Psoas muscle (tissue), 8 donors: ENCODE measurements around the gene CELF1. TPM values are rescaled to one million over a fixed set of nuclear protein-coding genes. Genes with fewer than 3 reads are reported as not detected.
A peak's percentile ranks its signal among the peaks of the same experiment; 100 is the strongest.

Source experiments
- ATAC-seq, 4 donors: fragments of 200-7000 bp; cut with Tn5 transposase; one replicate each; pipeline ENCODE4 v1.9.1; 2020; ENCODE audit warnings: moderate library complexity in 3 of 4, mild to moderate bottlenecking in 2 of 4
- DNase-seq, 2 donors: peaks; one replicate each; pipeline ENCODE4 v3.0.0-alpha.2; 2020
- H3K27ac ChIP-seq: fragments of 200-600 bp; one replicate; pipeline ENCODE4 v1.8.0; 2022
- H3K27me3 ChIP-seq, 3 donors: fragments of 200-600 bp in 1 of 3; one replicate each; pipeline versions ENCODE4 v1.6.1 to v1.8.0; 2013 to 2022; ENCODE audit warnings: low read length in 2 of 3, mild to moderate bottlenecking in 2 of 3, moderate library complexity in 1 of 3; ENCODE audit not compliant: insufficient read depth in 3 of 3
- H3K36me3 ChIP-seq, 2 donors: fragments of 200-600 bp in 1 of 2; one replicate each; pipeline versions ENCODE4 v1.6.1 to v1.8.0; 2013 to 2022; ENCODE audit warnings: low read depth in 1 of 2, mild to moderate bottlenecking in 1 of 2, moderate library complexity in 1 of 2; ENCODE audit not compliant: insufficient read depth in 1 of 2
- H3K4me1 ChIP-seq: fragments of 200-600 bp; one replicate; pipeline ENCODE4 v1.8.0; 2022
- H3K4me3 ChIP-seq: fragments of 200-600 bp; one replicate; pipeline ENCODE4 v1.8.0; 2022; ENCODE audit warnings: mild to moderate bottlenecking
- H3K9me3 ChIP-seq: fragments of 200-600 bp; one replicate; pipeline ENCODE4 v1.8.0; 2022
- WGBS, 3 donors: extraction: QIAGEN DNeasy Blood & Tissue Kit; methylation state at CpG; one replicate each; pipeline versions ENCODE4 v1.1.6 to v1.1.7; 2013; 5-methylcytosine and 5-hydroxymethylcytosine counted together
- intact Hi-C, 2 donors: fragments of 100-400 bp; cut with DNase I; formaldehyde crosslinking; loops; one replicate each; pipeline versions ENCODE4 v1.11.0 to v1.14.2; 2022
- polyA plus RNA-seq, 3 donors: library from polyadenylated mRNA; stranded (reverse); fragments of 200-250 nt; gene quantifications; one replicate each; pipeline ENCODE4 v1.2.3, GENCODE V29; 2013
- total RNA-seq, 4 donors: library from RNA; stranded (reverse); fragmentation: NEBNext Ultra II Directional in 2 of 4; extraction: Animal tissue kit (Norgen Biotek cat#: 25700) in 2 of 4; gene quantifications; one replicate each; pipeline versions ENCODE4 v1.2.1 to v1.2.4, GENCODE V29; 2021 to 2023
- TF ChIP-seq, protein P1 (sequence below): fragments of 200-600 bp; IDR thresholded peaks from one replicate; pipeline ENCODE4 v1.8.0; 2022; ENCODE audit warnings: antibody characterized with exemption
- donor health status: healthy with polysubstance abuse.
- donor health status: DM: no; HTN: no; CAD: no; lungs with moderate emphysema.
- donor health status: Bipolar disorder and iron deficiency.
- donor health status: healthy.
- donor health status: DM: yes; HTN: yes; CAD: no.
- donor health status: DM: no; HTN: no; CAD: no.
- donor health status: DM: no; HTN: no; CAD: no.
- donor health status: DM: yes; HTN: yes; CAD: no.

The CELF1 gene
- total and polyA plus RNA-seq, 7 donors, result 40.1 to 193 (median 112) TPM

- peaks cover 19% of the 10 kb centered on the region for H3K4me1 ChIP-seq
- no peaks in the 10 kb centered on the region for H3K36me3 ChIP-seq
- peak; percentile 66 to 76 for DNase-seq
- H3K9me3 ChIP-seq, result no peaks in the 10 kb centered on the region
- ATAC-seq, result peak; percentile 32 to 47 (median 42)
- WGBS, 3 donors, result 48 to 74% (median 51%) methylated on average over 7 of the region's 7 CpGs
- no peak overlapping the region for H3K4me3 ChIP-seq
- intact Hi-C loops, result no loop called here
- H3K27me3 ChIP-seq, result no peaks in the 10 kb centered on the region
- TF ChIP-seq, protein P1, sequence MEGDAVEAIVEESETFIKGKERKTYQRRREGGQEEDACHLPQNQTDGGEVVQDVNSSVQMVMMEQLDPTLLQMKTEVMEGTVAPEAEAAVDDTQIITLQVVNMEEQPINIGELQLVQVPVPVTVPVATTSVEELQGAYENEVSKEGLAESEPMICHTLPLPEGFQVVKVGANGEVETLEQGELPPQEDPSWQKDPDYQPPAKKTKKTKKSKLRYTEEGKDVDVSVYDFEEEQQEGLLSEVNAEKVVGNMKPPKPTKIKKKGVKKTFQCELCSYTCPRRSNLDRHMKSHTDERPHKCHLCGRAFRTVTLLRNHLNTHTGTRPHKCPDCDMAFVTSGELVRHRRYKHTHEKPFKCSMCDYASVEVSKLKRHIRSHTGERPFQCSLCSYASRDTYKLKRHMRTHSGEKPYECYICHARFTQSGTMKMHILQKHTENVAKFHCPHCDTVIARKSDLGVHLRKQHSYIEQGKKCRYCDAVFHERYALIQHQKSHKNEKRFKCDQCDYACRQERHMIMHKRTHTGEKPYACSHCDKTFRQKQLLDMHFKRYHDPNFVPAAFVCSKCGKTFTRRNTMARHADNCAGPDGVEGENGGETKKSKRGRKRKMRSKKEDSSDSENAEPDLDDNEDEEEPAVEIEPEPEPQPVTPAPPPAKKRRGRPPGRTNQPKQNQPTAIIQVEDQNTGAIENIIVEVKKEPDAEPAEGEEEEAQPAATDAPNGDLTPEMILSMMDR, result no peak
- H3K27ac ChIP-seq, result peak overlapping the region; percentile 41
These were observed 118.7 kb downstream of the CELF1 start for GRCh38 chr11:47434011-47434786.

DNA sequence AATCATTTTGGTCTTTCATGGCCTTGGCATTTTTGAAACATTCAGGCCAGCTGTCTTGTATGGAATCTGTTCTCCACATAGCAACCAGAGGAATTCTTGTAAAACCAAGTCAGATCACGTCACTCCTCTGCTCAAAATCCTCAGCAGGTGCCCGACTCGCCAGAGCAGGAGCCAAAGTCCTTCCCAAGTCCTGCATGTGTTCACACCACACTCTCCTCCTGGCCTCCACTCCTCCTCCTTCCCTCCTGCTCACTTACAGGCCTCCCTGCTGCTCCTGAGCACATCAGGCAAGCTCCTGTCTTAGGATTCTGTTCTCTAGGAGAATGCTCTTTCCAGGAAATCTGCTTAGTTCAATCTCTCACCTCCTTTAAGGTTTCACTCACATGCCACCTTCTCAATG, 119.8 kb downstream of the CELF1 start:
- intact Hi-C loops, result no loop called here
- Histone ChIP-seq H3K36me3 (no peaks in the 10 kb centered on the region), H3K27me3 (no peaks in the 10 kb centered on the region), H3K4me3 (no peak overlapping the region), H3K9me3 (no peaks in the 10 kb centered on the region), H3K27ac (peak overlapping the region; percentile 16), H3K4me1 (peaks cover 19% of the 10 kb centered on the region)
- 34 to 67% (median 35%) methylated on average over 3 of the region's 3 CpGs for WGBS, 3 donors
- DNase-seq (no peak), ATAC-seq (no peak)
- TF ChIP-seq, protein P1, result no peak

- intact Hi-C loops, result no loop called here
- WGBS, 3 donors, result 44 to 69% (median 51%) methylated on average over 9 of the region's 9 CpGs
- Histone ChIP-seq H3K9me3 (no peaks in the 10 kb centered on the region), H3K27me3 (no peaks in the 10 kb centered on the region), H3K36me3 (no peaks in the 10 kb centered on the region), H3K4me3 (no peak overlapping the region), H3K27ac (peak overlapping the region; percentile 67), H3K4me1 (peaks cover 11% of the 10 kb centered on the region)
- ATAC-seq (peak; percentile 57 to 79 (median 70)), DNase-seq (no peak)
- TF ChIP-seq, protein P1, result no peak
These were observed 121.4 kb downstream of the CELF1 start for GRCh38 chr11:47431356-47432083.

DNA sequence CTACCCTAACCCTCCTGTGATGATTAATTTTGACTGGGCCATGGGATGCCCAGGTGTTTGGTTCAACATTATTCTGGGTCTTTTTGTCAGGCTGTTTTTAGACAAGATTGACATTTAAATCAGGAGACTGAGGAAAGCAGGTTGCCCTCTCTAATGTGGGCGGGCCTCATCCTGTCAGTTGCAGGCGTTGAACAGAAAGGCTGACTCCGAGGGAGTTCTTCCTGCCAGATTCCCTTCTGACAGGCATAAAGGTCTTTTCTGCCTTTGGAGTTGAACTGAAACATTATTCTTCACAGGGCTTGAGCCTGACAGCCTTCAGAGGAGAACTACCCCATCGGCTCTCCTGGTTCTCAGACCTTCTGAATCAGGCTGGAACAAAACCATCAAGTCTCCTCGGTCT, 122.4 kb downstream of the CELF1 start:
- no peak overlapping the region for H3K27ac ChIP-seq
- DNase-seq, result no peak

More for the DNA sequence above, 122.4 kb downstream of the CELF1 start:
- 74 to 80% (median 78%) methylated on average over 5 of the region's 5 CpGs for WGBS, 3 donors
- TF ChIP-seq, protein P1, result no peak
- peaks cover 11% of the 10 kb centered on the region for H3K4me1 ChIP-seq
- H3K9me3 ChIP-seq, result no peaks in the 10 kb centered on the region
- intact Hi-C loops, result no loop called here
- no peaks in the 10 kb centered on the region for H3K27me3 ChIP-seq
- H3K36me3 ChIP-seq, result no peaks in the 10 kb centered on the region
- no peak for ATAC-seq
- H3K4me3 ChIP-seq, result no peak overlapping the region
